Activated B cell treated with CpG ODN at 0.5 μM for 24 hours (primary cell): Measurements from ENCODE around the gene CAMK2D. TPM values are rescaled to one million over a fixed set of nuclear protein-coding genes. Genes with fewer than 3 reads are reported as not detected.

Experiments
- ATAC-seq: fragments of 200-7000 bp; cut with Tn5 transposase; one replicate; pipeline ENCODE4 v1.10.0; 2021; ENCODE audit warnings: low read depth, mild to moderate bottlenecking, moderate library complexity
- CTCF ChIA-PET: fragments of 350-600 bp; sonication (Branson Sonifier 250); formaldehyde crosslinking; loops from one replicate; lab custom pipeline; 2021; ENCODE audit warnings: antibody characterized with exemption; lab: Charles Lee
- POLR2A ChIA-PET: fragments of 350-600 bp; sonication (Branson Sonifier 250); formaldehyde crosslinking; loops from one replicate; lab custom pipeline; 2021; ENCODE audit warnings: antibody characterized with exemption; lab: Charles Lee
- DNase-seq: peaks from one replicate; pipeline ENCODE4 v3.0.0; 2022
- H3K27ac Mint-ChIP-seq: one replicate; pipeline ENCODE4 v1.8.0; 2020; ENCODE audit warnings: mixed read lengths
- H3K27me3 Mint-ChIP-seq: one replicate; pipeline ENCODE4 v1.8.0; 2021; ENCODE audit warnings: mixed read lengths
- H3K36me3 Mint-ChIP-seq: one replicate; pipeline ENCODE4 v1.8.0; 2021; ENCODE audit warnings: low read depth, mixed read lengths
- H3K4me1 Mint-ChIP-seq: one replicate; pipeline ENCODE4 v1.8.0; 2021; ENCODE audit warnings: mixed read lengths
- H3K4me3 Mint-ChIP-seq: one replicate; pipeline ENCODE4 v1.8.0; 2020; ENCODE audit warnings: mild to moderate bottlenecking, mixed read lengths
- H3K9me3 Mint-ChIP-seq: one replicate; pipeline ENCODE4 v1.8.0; 2020; ENCODE audit warnings: mixed read lengths
- intact Hi-C: fragments of 100-400 bp; cut with micrococcal nuclease; formaldehyde crosslinking; loops from one replicate; pipeline ENCODE4 v1.15.1; 2024
- total RNA-seq: library from RNA; stranded (reverse); gene quantifications from 2 replicates; pipeline ENCODE4 v1.2.3, GENCODE V29; 2022
- TF ChIP-seq, protein P1 (sequence below): fragments of 200-600 bp; IDR thresholded peaks from one replicate; pipeline ENCODE4 v1.8.0; 2022; ENCODE audit warnings: antibody characterized with exemption, mild to moderate bottlenecking

The CAMK2D gene
- total RNA-seq, 1 donor from 2014 or later, result 72.9 TPM

DNA sequence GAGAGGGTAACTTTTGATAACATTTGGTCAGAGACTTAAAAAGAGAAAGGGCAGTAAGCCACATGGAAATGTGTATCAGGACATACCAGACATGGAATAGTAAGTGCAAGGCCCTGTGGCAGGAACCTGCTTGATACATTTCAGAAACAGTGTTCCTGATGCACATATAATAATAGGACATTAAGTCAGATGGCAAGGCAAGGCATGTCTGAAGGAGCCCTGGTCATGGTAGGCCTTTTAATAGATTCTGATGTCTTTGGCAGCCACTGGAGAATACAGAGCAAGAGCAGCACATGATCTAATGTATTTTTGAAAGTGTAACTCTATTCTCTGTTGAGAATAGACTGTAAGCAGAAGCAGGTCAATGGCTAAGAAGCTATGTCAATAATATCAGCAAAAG lies 279.7 kb downstream of the CAMK2D start:
- TF ChIP-seq, protein P1, sequence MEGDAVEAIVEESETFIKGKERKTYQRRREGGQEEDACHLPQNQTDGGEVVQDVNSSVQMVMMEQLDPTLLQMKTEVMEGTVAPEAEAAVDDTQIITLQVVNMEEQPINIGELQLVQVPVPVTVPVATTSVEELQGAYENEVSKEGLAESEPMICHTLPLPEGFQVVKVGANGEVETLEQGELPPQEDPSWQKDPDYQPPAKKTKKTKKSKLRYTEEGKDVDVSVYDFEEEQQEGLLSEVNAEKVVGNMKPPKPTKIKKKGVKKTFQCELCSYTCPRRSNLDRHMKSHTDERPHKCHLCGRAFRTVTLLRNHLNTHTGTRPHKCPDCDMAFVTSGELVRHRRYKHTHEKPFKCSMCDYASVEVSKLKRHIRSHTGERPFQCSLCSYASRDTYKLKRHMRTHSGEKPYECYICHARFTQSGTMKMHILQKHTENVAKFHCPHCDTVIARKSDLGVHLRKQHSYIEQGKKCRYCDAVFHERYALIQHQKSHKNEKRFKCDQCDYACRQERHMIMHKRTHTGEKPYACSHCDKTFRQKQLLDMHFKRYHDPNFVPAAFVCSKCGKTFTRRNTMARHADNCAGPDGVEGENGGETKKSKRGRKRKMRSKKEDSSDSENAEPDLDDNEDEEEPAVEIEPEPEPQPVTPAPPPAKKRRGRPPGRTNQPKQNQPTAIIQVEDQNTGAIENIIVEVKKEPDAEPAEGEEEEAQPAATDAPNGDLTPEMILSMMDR, result no peak
- intact Hi-C loops, result no loop called here
- H3K36me3 Mint-ChIP-seq, result peaks cover 67% of the 10 kb centered on the region
- no peak for DNase-seq
- peak overlapping the region; percentile 9 for H3K27ac Mint-ChIP-seq
- ChIA-PET CTCF (no interaction called here), POLR2A (no interaction called here)
- H3K27me3 Mint-ChIP-seq, result no peaks in the 10 kb centered on the region
- H3K4me1 Mint-ChIP-seq, result peaks cover 1% of the 10 kb centered on the region
- ATAC-seq, result no peak
- no peak overlapping the region for H3K4me3 Mint-ChIP-seq
- peaks cover 6% of the 10 kb centered on the region for H3K9me3 Mint-ChIP-seq

DNA sequence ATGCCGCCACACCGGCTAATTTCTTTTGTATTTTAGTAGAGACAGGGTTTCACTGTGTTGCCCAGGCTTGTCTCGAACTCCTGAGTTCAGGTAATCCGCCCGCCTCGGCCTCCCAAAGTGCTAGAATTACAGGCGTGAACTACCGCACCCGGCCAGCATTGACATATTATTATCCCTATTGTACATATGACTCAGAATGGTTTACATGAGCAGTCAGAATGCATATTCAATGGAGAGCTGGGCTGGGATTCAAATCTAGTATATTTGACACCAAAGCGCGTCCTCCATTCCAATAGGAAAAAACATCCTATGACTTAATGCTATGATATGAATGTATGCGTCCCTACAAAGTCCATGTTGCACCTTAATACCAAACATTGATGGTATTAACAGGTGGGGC lies 281.4 kb downstream of the CAMK2D start:
- ChIA-PET POLR2A (no interaction called here), CTCF (no interaction called here)
- no peak for ATAC-seq
- TF ChIP-seq, protein P1, result no peak
- Mint-ChIP-seq H3K4me3 (no peak overlapping the region), H3K9me3 (peaks cover 8% of the 10 kb centered on the region), H3K4me1 (peaks cover 6% of the 10 kb centered on the region), H3K36me3 (peaks cover 71% of the 10 kb centered on the region), H3K27ac (no peak overlapping the region), H3K27me3 (no peaks in the 10 kb centered on the region)
- no peak for DNase-seq
- intact Hi-C loops, result no loop called here

DNA sequence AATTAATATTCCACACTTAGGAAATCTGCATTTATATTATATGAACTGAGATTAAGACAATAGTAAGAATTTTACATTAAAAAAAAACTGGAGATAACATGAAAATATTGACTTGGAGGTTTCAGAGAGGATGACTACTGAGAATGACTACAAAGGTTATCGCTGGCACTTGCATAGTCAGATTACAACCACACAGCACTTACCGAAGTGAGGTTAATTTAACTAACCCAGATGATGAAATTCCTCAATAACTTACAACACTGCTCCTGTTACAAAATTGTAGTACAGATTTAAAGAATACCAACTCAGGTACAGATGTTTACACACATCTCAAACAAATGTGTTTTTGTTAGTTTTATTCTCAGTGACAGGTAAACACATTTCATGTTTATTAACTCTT lies 283.5 kb downstream of the CAMK2D start:
- no peak for ATAC-seq
- peaks cover 6% of the 10 kb centered on the region for H3K4me1 Mint-ChIP-seq
- peaks cover 63% of the 10 kb centered on the region for H3K36me3 Mint-ChIP-seq
- TF ChIP-seq, protein P1, result no peak
- intact Hi-C loops, result no loop called here
- POLR2A ChIA-PET, result no interaction called here
- H3K4me3 Mint-ChIP-seq, result no peak overlapping the region
- no peak overlapping the region for H3K27ac Mint-ChIP-seq
- CTCF ChIA-PET, result no interaction called here
- DNase-seq, result no peak
- peaks cover 8% of the 10 kb centered on the region for H3K9me3 Mint-ChIP-seq
- no peaks in the 10 kb centered on the region for H3K27me3 Mint-ChIP-seq

DNA sequence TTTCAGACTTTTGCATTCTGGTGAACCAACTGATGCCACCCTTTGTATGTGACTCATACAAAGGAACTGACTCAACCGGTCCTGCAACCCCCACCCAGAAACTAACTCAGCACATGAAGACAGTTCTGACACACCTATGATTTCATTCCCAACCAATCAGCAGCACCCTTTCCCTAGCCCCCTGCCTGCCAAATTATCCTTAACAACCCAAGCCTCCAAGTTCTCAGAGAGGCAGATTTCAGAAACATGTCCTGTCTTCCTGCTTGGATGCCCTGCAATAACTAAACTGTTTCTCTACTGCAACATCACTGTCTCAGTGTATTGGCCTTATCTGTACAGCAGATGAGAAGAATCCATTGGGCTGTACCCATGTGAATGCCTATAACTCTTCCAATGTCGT lies 284.7 kb downstream of the CAMK2D start:
- TF ChIP-seq, protein P1, result no peak
- peak overlapping the region; percentile 13 for H3K27ac Mint-ChIP-seq
- H3K27me3 Mint-ChIP-seq, result no peaks in the 10 kb centered on the region
- H3K36me3 Mint-ChIP-seq, result peaks cover 57% of the 10 kb centered on the region
- DNase-seq (no peak), ATAC-seq (no peak)
- ChIA-PET POLR2A (no interaction called here), CTCF (no interaction called here)
- intact Hi-C loops, result no loop called here
- no peak overlapping the region for H3K4me3 Mint-ChIP-seq
- peaks cover 6% of the 10 kb centered on the region for H3K4me1 Mint-ChIP-seq
- H3K9me3 Mint-ChIP-seq, result peaks cover 8% of the 10 kb centered on the region

DNA sequence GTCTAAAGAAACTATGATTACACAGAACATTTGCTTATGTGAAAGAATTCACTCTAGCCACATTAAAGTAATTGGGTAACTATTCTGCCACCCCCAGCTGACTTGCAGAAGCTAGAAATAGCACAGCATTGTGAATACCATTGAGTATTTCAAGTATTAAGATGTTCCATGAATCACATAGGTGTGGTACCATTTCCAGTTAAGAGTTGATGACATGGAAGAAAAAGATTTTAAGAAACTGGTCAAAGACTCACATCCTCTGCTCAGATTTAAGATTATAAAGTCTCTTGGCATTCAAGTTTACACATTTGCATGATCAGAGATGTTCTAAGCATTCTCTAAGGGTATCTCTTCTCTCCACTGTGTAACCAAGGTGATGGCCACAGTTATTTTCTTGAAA lies 287.5 kb downstream of the CAMK2D start:
- H3K4me3 Mint-ChIP-seq, result no peak overlapping the region
- no peak overlapping the region for H3K27ac Mint-ChIP-seq
- H3K27me3 Mint-ChIP-seq, result no peaks in the 10 kb centered on the region
- peaks cover 7% of the 10 kb centered on the region for H3K9me3 Mint-ChIP-seq
- ChIA-PET POLR2A (no interaction called here), CTCF (no interaction called here)
- peaks cover 7% of the 10 kb centered on the region for H3K4me1 Mint-ChIP-seq
- TF ChIP-seq, protein P1, result no peak
- ATAC-seq (no peak), DNase-seq (no peak)
- peaks cover 63% of the 10 kb centered on the region for H3K36me3 Mint-ChIP-seq
- intact Hi-C loops, result no loop called here
